Gastroesophageal sphincter (tissue), 4 donors: Measurements from ENCODE around the gene SYCE1. TPM values are rescaled to one million over a fixed set of nuclear protein-coding genes. Genes with fewer than 3 reads are reported as not detected.
"Not testable (repeated sequence)": the region's sequence is repeated elsewhere in the genome, so short reads cannot be mapped to it uniquely, and the experiment has no call there.

Experiments
- ATAC-seq: fragments of 150-250 bp; one replicate; pipeline ENCODE4 v1.9.1; 2016; ENCODE audit warnings: mild to moderate bottlenecking, moderate library complexity
- H3K27ac ChIP-seq, 4 donors: fragments of 200-600 bp; sonication (generic) in 3 of 4; 1 replicate in 3 of 4; 2 replicates in 1 of 4; pipeline ENCODE4 v1.5.1; 2016 to 2019
- H3K27me3 ChIP-seq: fragments of 200-600 bp; sonication (generic); one replicate; pipeline ENCODE4 v1.5.1; 2019
- H3K36me3 ChIP-seq, 2 donors: fragments of 200-600 bp; sonication (generic); one replicate each; pipeline ENCODE4 v1.5.1; 2019; ENCODE audit warnings: control low read depth in 1 of 2
- H3K4me1 ChIP-seq, 3 donors: fragments of 200-600 bp; sonication (generic); 1 replicate in 2 of 3; 2 replicates in 1 of 3; pipeline ENCODE4 v1.5.1; 2016 to 2019; ENCODE audit warnings: control low read depth in 2 of 3
- H3K4me3 ChIP-seq, 2 donors: fragments of 200-600 bp; sonication (generic); one replicate each; pipeline ENCODE4 v1.5.1; 2019; ENCODE audit warnings: mild to moderate bottlenecking in 1 of 2, moderate library complexity in 1 of 2
- H3K9me3 ChIP-seq, 3 donors: fragments of 200-600 bp; sonication (generic); one replicate each; pipeline ENCODE4 v1.5.1; 2017 to 2019; ENCODE audit warnings: control low read depth in 2 of 3
- EP300 ChIP-seq: sonication (generic); formaldehyde crosslinking; IDR thresholded peaks from one replicate; pipeline ENCODE4 v1.6.1; 2017; ENCODE audit warnings: antibody characterized with exemption, mild to moderate bottlenecking
- POLR2A ChIP-seq, 2 donors: fragments of 450-650 bp; IDR thresholded peaks; one replicate each; pipeline ENCODE4 v1.6.1; 2017; ENCODE audit warnings: antibody characterized with exemption in 2 of 2, mild to moderate bottlenecking in 2 of 2, moderate library complexity in 1 of 2
- POLR2AphosphoS5 ChIP-seq: sonication (generic); formaldehyde crosslinking; IDR thresholded peaks from one replicate; pipeline ENCODE4 v1.6.1; 2017; ENCODE audit warnings: antibody characterized with exemption
- WGBS, 2 donors: methylation state at CpG; one replicate each; pipeline ENCODE4 v1.1.5; 2018; ENCODE audit warnings: low coverage in 1 of 2; 5-methylcytosine and 5-hydroxymethylcytosine counted together
- total RNA-seq, 4 donors: library from RNA; depleted of rRNA; stranded (reverse); fragments of >200 nt; gene quantifications; one replicate each; pipeline ENCODE4 v1.1.0, GENCODE V29; 2016
- TF ChIP-seq, protein P1 (sequence below), 4 experiments: fragments of 200-600 bp in 2 of 4; fragments of 450-650 bp in 2 of 4; sonication (generic) in 1 of 4; IDR thresholded peaks; one replicate each; pipeline ENCODE4 v1.5.1; 2017 to 2019; ENCODE audit warnings: antibody characterized with exemption in 4 of 4, mild to moderate bottlenecking in 2 of 4, moderate library complexity in 2 of 4

The SYCE1 gene
- total RNA-seq, 4 donors from 2014 or later = 0.39 to 10.4 TPM; not detected in 2

- peak overlapping the region; percentile 20 to 50 for H3K4me3 ChIP-seq
- no peaks in the 10 kb centered on the region for H3K36me3 ChIP-seq
- peak; percentile 88 for ATAC-seq
- peak overlapping the region in 2 of 4 donors; percentile 47 to 57 for H3K27ac ChIP-seq
- peaks cover 0 to 22% (median 0%) of the 10 kb centered on the region in 3 donors for H3K9me3 ChIP-seq
- peaks cover 0 to 14% (median 0%) of the 10 kb centered on the region in 3 donors for H3K4me1 ChIP-seq
- 0 to 30% methylated on average over 2 to 3 of the region's 33 CpGs for WGBS, 2 donors
- no peak for TF ChIP-seq POLR2A (IDR thresholded peaks at IDR 0.05)
- TF ChIP-seq, protein P1, sequence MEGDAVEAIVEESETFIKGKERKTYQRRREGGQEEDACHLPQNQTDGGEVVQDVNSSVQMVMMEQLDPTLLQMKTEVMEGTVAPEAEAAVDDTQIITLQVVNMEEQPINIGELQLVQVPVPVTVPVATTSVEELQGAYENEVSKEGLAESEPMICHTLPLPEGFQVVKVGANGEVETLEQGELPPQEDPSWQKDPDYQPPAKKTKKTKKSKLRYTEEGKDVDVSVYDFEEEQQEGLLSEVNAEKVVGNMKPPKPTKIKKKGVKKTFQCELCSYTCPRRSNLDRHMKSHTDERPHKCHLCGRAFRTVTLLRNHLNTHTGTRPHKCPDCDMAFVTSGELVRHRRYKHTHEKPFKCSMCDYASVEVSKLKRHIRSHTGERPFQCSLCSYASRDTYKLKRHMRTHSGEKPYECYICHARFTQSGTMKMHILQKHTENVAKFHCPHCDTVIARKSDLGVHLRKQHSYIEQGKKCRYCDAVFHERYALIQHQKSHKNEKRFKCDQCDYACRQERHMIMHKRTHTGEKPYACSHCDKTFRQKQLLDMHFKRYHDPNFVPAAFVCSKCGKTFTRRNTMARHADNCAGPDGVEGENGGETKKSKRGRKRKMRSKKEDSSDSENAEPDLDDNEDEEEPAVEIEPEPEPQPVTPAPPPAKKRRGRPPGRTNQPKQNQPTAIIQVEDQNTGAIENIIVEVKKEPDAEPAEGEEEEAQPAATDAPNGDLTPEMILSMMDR (IDR thresholded peaks at IDR 0.05) = peak; percentile 50 to 95 (median 70)
- no peaks in the 10 kb centered on the region for H3K27me3 ChIP-seq
These were observed 45.1 kb downstream of the SYCE1 start for GRCh38 chr10:133520193-133520738.

- WGBS, 2 donors = 88 to 91% methylated on average over 1 to 4 of the region's 5 CpGs
- not testable (repeated sequence) for H3K27me3 ChIP-seq, H3K36me3 ChIP-seq, ATAC-seq, H3K4me3 ChIP-seq, H3K27ac ChIP-seq
- Histone ChIP-seq H3K4me1 (peaks cover 0 to 14% (median 0%) of the 10 kb centered on the region in 3 donors), H3K9me3 (peaks cover 0 to 11% (median 0%) of the 10 kb centered on the region in 3 donors)
These were observed 46.9 kb downstream of the SYCE1 start for GRCh38 chr10:133518517-133518916.

- no peak overlapping the region for H3K4me3 ChIP-seq
- ATAC-seq = no peak
- H3K36me3 ChIP-seq = no peaks in the 10 kb centered on the region
- no peaks in the 10 kb centered on the region for H3K27me3 ChIP-seq
- peaks cover 0 to 14% (median 0%) of the 10 kb centered on the region in 3 donors for H3K4me1 ChIP-seq
- TF ChIP-seq EP300 (no peak), POLR2A (IDR thresholded peaks at IDR 0.05) (no peak), POLR2AphosphoS5 (no peak)
- TF ChIP-seq, protein P1 (IDR thresholded peaks at IDR 0.05) = no peak
- no peaks in the 10 kb centered on the region for H3K9me3 ChIP-seq
- no peak overlapping the region for H3K27ac ChIP-seq
- 42 to 58% methylated on average over 4 of the region's 4 CpGs for WGBS, 2 donors
These were observed 49.3 kb downstream of the SYCE1 start for GRCh38 chr10:133516057-133516456.

GRCh38 chr10:133515471-133515870 is 49.9 kb downstream of the SYCE1 start:
- Histone ChIP-seq H3K9me3 (no peaks in the 10 kb centered on the region), H3K36me3 (no peaks in the 10 kb centered on the region), H3K4me3 (no peak overlapping the region), H3K4me1 (peaks cover 0 to 10% (median 0%) of the 10 kb centered on the region in 3 donors), H3K27ac (no peak overlapping the region), H3K27me3 (no peaks in the 10 kb centered on the region)
- TF ChIP-seq POLR2AphosphoS5 = no peak
- TF ChIP-seq EP300 = no peak
- TF ChIP-seq, protein P1 (IDR thresholded peaks at IDR 0.05) = no peak
- TF ChIP-seq POLR2A (IDR thresholded peaks at IDR 0.05) = no peak
- ATAC-seq = no peak
- WGBS, 2 donors = 68 to 72% methylated on average over 4 of the region's 4 CpGs

- H3K4me3 ChIP-seq = no peak overlapping the region
- H3K27me3 ChIP-seq = no peaks in the 10 kb centered on the region
- no peaks in the 10 kb centered on the region for H3K4me1 ChIP-seq
- no peak for TF ChIP-seq EP300
- no peak for TF ChIP-seq POLR2A (IDR thresholded peaks at IDR 0.05)
- TF ChIP-seq, protein P1 (IDR thresholded peaks at IDR 0.05) = no peak
- no peak for TF ChIP-seq POLR2AphosphoS5
- H3K9me3 ChIP-seq = peaks cover 0 to 18% (median 0%) of the 10 kb centered on the region in 3 donors
- no peak overlapping the region for H3K27ac ChIP-seq
- H3K36me3 ChIP-seq = peaks cover 0 to 3% of the 10 kb centered on the region in 2 donors
- ATAC-seq = no peak
- 54 to 55% methylated on average over 4 of the region's 4 CpGs for WGBS, 2 donors
These were observed 53.4 kb downstream of the SYCE1 start for GRCh38 chr10:133511907-133512528.
